SW480 (cell line): ENCODE measurements around the gene HPS3.
"Not testable (repeated sequence)": the region's sequence is repeated elsewhere in the genome, so short reads cannot be mapped to it uniquely, and the experiment has no call there.

Experiments
- DNase-seq: peaks from one replicate; pipeline ENCODE4 v3.0.0-alpha.2; 2016; ENCODE audit warnings: low spot score

HPS3 gene

GRCh38 chr3:149186721-149187120, 57.3 kb downstream of the HPS3 start:
- DNase-seq = no peak

GRCh38 chr3:149188494-149188893, 59.1 kb downstream of the HPS3 start:
- no peak for DNase-seq

- DNase-seq = no peak
These were observed 65.8 kb downstream of the HPS3 start for GRCh38 chr3:149195221-149195620.

GRCh38 chr3:149196805-149197592, 67.6 kb downstream of the HPS3 start:
- DNase-seq = not testable (repeated sequence)

- no peak for DNase-seq
These were observed 68.2 kb downstream of the HPS3 start for GRCh38 chr3:149197669-149198068.

- peak; percentile 24 for DNase-seq
These were observed 69.2 kb downstream of the HPS3 start for GRCh38 chr3:149198611-149199010.

- no peak for DNase-seq
These were observed 70.0 kb downstream of the HPS3 start for GRCh38 chr3:149199474-149199873.

- no peak for DNase-seq
These were observed 74.3 kb downstream of the HPS3 start for GRCh38 chr3:149203758-149204157.

GRCh38 chr3:149204390-149204991, 75.1 kb downstream of the HPS3 start:
- no peak for DNase-seq

- no peak for DNase-seq
These were observed 78.0 kb downstream of the HPS3 start for GRCh38 chr3:149207475-149207874.

GRCh38 chr3:149209431-149209830, 80.0 kb downstream of the HPS3 start:
- no peak for DNase-seq

- DNase-seq = no peak
These were observed 82.9 kb downstream of the HPS3 start for GRCh38 chr3:149212386-149212785.

- DNase-seq = no peak
These were observed 85.3 kb downstream of the HPS3 start for GRCh38 chr3:149214702-149215101.

- no peak for DNase-seq
These were observed 86.1 kb downstream of the HPS3 start for GRCh38 chr3:149215515-149215914.

GRCh38 chr3:149216193-149216869, 86.9 kb downstream of the HPS3 start:
- DNase-seq = no peak

- no peak for DNase-seq
These were observed 87.9 kb downstream of the HPS3 start for GRCh38 chr3:149217347-149217746.

- DNase-seq = not testable (repeated sequence)
These were observed 90.1 kb downstream of the HPS3 start for GRCh38 chr3:149219380-149220121.

GRCh38 chr3:149221783-149222517, 92.5 kb downstream of the HPS3 start, which contains the start of gene CP:
TSS of gene CP (minus strand) at chr3:149221829. CDS start at chr3:149221792, 37 bp downstream.
- no peak for DNase-seq
